Measurements from ENCODE around the gene RIN3. TPM values are rescaled to one million over a fixed set of nuclear protein-coding genes. Genes with fewer than 3 reads are reported as not detected.
A peak's percentile ranks its signal among the peaks of the same experiment; 100 is the strongest.

Gene RIN3
- total and polyA plus RNA-seq, 2 experiments from 2014 or later, result 3.5 to 5.4 TPM

DNA sequence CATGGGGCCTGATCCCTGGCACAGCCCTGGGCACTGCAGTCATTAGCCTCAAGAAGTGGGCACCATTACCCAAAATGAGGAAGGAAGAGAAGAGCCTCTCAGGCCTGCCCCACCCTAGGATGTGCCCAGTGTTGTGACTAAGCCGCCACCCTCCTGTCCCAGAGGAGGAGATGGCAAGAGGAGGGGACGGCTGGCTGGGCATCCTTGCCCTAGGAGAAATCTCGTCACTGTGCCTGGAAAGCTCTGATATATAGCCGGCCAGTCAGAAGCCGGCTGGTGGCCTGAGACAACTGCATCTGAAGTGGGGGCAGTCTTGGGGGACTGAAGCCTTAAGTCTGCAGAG is 119.7 kb downstream of the RIN3 start:
- no peak overlapping the region for H3K27ac ChIP-seq
- no peaks in the 10 kb centered on the region for H3K9me3 ChIP-seq (ENCODE audit: low read depth)
- no peak overlapping the region for H3K4me3 ChIP-seq
- H3K36me3 ChIP-seq, result no peaks in the 10 kb centered on the region
- H3K27me3 ChIP-seq, result no peaks in the 10 kb centered on the region
- TF ChIP-seq, protein P1, sequence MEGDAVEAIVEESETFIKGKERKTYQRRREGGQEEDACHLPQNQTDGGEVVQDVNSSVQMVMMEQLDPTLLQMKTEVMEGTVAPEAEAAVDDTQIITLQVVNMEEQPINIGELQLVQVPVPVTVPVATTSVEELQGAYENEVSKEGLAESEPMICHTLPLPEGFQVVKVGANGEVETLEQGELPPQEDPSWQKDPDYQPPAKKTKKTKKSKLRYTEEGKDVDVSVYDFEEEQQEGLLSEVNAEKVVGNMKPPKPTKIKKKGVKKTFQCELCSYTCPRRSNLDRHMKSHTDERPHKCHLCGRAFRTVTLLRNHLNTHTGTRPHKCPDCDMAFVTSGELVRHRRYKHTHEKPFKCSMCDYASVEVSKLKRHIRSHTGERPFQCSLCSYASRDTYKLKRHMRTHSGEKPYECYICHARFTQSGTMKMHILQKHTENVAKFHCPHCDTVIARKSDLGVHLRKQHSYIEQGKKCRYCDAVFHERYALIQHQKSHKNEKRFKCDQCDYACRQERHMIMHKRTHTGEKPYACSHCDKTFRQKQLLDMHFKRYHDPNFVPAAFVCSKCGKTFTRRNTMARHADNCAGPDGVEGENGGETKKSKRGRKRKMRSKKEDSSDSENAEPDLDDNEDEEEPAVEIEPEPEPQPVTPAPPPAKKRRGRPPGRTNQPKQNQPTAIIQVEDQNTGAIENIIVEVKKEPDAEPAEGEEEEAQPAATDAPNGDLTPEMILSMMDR (IDR thresholded peaks at IDR 0.05; ENCODE audit: low read depth, low read length), result no peak
- H3K4me1 ChIP-seq (ENCODE audit: low read depth), result no peaks in the 10 kb centered on the region
- no peak for DNase-seq (ENCODE audit: low read depth in 1 of 2, low spot score in 1 of 2)

DNA sequence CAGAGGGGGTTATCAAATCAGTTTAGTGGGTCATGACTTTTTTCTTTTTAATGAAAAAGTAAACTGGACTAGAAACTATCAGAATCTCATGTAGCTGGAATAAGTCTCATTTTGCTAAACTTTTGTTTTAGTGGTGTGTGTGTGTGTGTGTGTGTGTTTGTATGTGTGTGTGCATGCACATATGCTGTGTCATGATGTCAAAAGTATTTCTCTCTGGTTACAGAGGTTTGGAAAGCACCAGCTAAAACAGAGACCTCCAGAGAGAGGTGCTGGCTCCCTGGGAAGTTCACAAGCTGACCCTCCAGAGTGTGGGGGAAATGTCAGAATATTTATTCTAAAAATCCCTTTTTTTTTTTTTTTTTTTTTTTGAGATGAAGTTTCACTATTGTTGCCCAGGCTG is 120.1 kb downstream of the RIN3 start:
- TF ChIP-seq, protein P1 (IDR thresholded peaks at IDR 0.05; ENCODE audit: low read depth, low read length), result no peak
- no peaks in the 10 kb centered on the region for H3K9me3 ChIP-seq (ENCODE audit: low read depth)
- no peak overlapping the region for H3K4me3 ChIP-seq
- no peaks in the 10 kb centered on the region for H3K36me3 ChIP-seq
- H3K27me3 ChIP-seq, result no peaks in the 10 kb centered on the region
- H3K4me1 ChIP-seq (ENCODE audit: low read depth), result no peaks in the 10 kb centered on the region
- H3K27ac ChIP-seq, result no peak overlapping the region
- no peak for DNase-seq (ENCODE audit: low read depth in 1 of 2, low spot score in 1 of 2)

DNA sequence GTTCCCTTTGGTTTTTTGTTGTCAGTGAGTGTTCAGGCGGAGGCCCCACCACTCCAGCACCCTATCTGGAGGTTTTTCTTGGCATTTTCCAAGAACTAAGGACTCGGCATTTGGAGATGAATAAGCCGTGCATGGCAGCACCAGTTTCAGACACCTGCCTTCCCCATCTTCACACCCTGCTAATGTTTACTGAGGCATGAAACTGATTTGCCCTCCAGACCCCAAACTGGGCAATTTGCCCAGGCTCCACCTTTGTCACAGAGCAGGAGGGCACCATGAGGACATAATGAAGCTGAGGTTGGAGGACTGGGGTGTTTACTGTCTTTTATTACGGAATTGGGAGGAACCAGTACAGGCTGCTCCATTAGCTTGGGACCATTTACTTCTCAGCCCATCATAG is 121.5 kb downstream of the RIN3 start:
- H3K9me3 ChIP-seq (ENCODE audit: low read depth), result no peaks in the 10 kb centered on the region
- no peak overlapping the region for H3K4me3 ChIP-seq
- H3K27me3 ChIP-seq, result no peaks in the 10 kb centered on the region
- TF ChIP-seq, protein P1 (IDR thresholded peaks at IDR 0.05; ENCODE audit: low read depth, low read length), result no peak
- H3K4me1 ChIP-seq (ENCODE audit: low read depth), result no peaks in the 10 kb centered on the region
- no peaks in the 10 kb centered on the region for H3K36me3 ChIP-seq
- no peak overlapping the region for H3K27ac ChIP-seq
- no peak for DNase-seq (ENCODE audit: low read depth in 1 of 2, low spot score in 1 of 2)

DNA sequence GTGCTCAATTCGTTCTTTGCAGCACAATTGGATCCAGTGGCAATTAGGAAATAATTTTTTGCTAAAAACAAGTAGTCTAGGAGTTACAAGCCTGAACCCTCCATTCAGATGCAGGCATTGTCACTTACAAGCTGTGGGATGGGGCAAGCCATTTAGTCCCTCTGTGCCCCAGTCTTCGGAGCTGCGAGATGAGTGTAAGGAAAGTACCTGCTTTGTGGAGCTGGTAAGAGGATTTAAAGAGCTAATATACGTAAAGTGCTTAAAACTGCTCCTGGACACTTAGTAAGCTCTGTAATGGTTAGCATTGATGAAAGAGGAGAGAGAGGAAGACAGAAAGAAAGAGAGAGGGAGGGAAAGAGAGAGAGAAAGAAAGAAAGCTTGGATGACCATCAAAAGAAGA is 122.3 kb downstream of the RIN3 start:
- H3K4me3 ChIP-seq, result no peak overlapping the region
- no peak for DNase-seq (ENCODE audit: low read depth in 1 of 2, low spot score in 1 of 2)
- H3K36me3 ChIP-seq, result no peaks in the 10 kb centered on the region
- H3K9me3 ChIP-seq (ENCODE audit: low read depth), result no peaks in the 10 kb centered on the region
- H3K27me3 ChIP-seq, result no peaks in the 10 kb centered on the region
- H3K4me1 ChIP-seq (ENCODE audit: low read depth), result no peaks in the 10 kb centered on the region
- TF ChIP-seq, protein P1 (IDR thresholded peaks at IDR 0.05; ENCODE audit: low read depth, low read length), result no peak
- H3K27ac ChIP-seq, result no peak overlapping the region

DNA sequence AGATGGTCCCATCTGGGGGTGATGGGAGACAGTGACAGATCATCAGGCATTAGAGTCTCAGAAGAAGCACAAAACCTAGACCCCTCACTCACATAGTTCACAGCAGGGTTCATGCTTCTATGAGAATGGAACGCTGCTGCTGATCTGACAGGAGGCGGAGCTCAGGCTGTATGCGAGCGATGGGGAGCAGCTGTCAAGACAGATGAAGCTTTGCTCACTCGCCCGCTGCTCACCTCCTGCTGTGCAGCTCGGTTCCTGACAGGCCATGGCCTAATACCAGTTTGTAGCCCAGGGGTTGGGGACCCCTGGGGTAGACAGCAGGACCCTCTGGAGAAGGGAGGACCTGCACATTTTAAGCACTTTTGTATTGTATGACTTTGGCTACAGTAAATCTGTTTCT is 123.6 kb downstream of the RIN3 start:
- peak; percentile 33 to 43 for DNase-seq (ENCODE audit: low read depth in 1 of 2, low spot score in 1 of 2)
- no peaks in the 10 kb centered on the region for H3K27me3 ChIP-seq
- TF ChIP-seq, protein P1 (IDR thresholded peaks at IDR 0.05; ENCODE audit: low read depth, low read length), result no peak
- H3K36me3 ChIP-seq, result no peaks in the 10 kb centered on the region
- H3K27ac ChIP-seq, result no peak overlapping the region
- no peaks in the 10 kb centered on the region for H3K9me3 ChIP-seq (ENCODE audit: low read depth)
- H3K4me3 ChIP-seq, result no peak overlapping the region
- no peaks in the 10 kb centered on the region for H3K4me1 ChIP-seq (ENCODE audit: low read depth)

DNA sequence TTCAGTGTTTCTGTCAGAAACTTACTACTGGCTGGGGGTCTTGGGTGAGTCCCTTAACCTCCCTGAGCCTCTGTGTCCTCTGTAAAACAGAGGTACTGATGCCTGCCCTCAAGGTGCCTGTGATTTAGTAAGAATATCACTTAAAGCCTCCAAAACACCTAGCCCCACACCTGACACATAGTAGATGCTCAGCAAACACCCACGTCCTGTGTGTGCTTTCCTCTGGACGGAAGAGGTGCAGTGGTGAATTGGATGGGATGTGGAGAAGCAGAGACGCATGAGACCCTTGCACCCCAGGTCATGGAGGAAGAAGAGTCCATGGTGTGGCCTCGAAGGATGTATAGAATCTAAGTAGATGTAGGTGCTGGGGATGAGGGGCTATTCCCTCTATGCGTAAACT is 124.3 kb downstream of the RIN3 start:
- DNase-seq (ENCODE audit: low read depth in 1 of 2, low spot score in 1 of 2), result no peak
- H3K36me3 ChIP-seq, result no peaks in the 10 kb centered on the region
- TF ChIP-seq, protein P1 (IDR thresholded peaks at IDR 0.05; ENCODE audit: low read depth, low read length), result no peak
- no peaks in the 10 kb centered on the region for H3K9me3 ChIP-seq (ENCODE audit: low read depth)
- H3K27me3 ChIP-seq, result no peaks in the 10 kb centered on the region
- H3K27ac ChIP-seq, result no peak overlapping the region
- H3K4me3 ChIP-seq, result no peak overlapping the region
- no peaks in the 10 kb centered on the region for H3K4me1 ChIP-seq (ENCODE audit: low read depth)

Measured in cardiac muscle cell (in vitro differentiated cells and primary cell).